Kidney (tissue), 14 donors: ENCODE data around the gene ADGRF3. TPM values are rescaled to one million over a fixed set of nuclear protein-coding genes. Genes with fewer than 3 reads are reported as not detected.

Source experiments
- DNase-seq, 5 donors: peaks; one replicate each; pipeline ENCODE4 v3.0.0-alpha.2; 2013 to 2020
- FAIRE-seq: peaks from 2 replicates; lab custom pipeline; 2012; peaks lifted over from hg19 to GRCh38; lab: Jason Lieb, UNC
- H3K27ac ChIP-seq, 2 donors: one replicate each; pipeline ENCODE4 v1.7.0; 2013; ENCODE audit warnings: low read depth in 2 of 2, low read length in 2 of 2, inconsistent platforms in 1 of 2
- H3K27me3 ChIP-seq: one replicate; pipeline ENCODE4 v1.7.1; 2013; ENCODE audit warnings: low read length, inconsistent platforms; ENCODE audit not compliant: control insufficient read depth, insufficient read depth
- H3K36me3 ChIP-seq, 3 donors: one replicate each; pipeline versions ENCODE4 v1.7.0 to v1.7.1; 2013; ENCODE audit warnings: low read length in 3 of 3, control low read depth in 1 of 3, inconsistent platforms in 1 of 3; ENCODE audit not compliant: insufficient read depth in 3 of 3, control insufficient read depth in 2 of 3
- H3K4me1 ChIP-seq, 3 donors: one replicate each; pipeline versions ENCODE4 v1.7.0 to v1.7.1; 2013; ENCODE audit warnings: low read length in 3 of 3, inconsistent platforms in 1 of 3, low read depth in 1 of 3; ENCODE audit not compliant: control insufficient read depth in 2 of 3, insufficient read depth in 2 of 3
- H3K4me3 ChIP-seq, 3 donors: one replicate each; pipeline versions ENCODE4 v1.7.0 to v1.8.1; 2013; ENCODE audit warnings: low read length in 3 of 3, control low read depth in 1 of 3, inconsistent platforms in 1 of 3
- H3K9ac ChIP-seq, 3 donors: one replicate each; pipeline versions ENCODE4 v1.7.0 to v1.7.1; 2013; ENCODE audit warnings: low read length in 3 of 3, control low read depth in 1 of 3, inconsistent platforms in 1 of 3
- H3K9me3 ChIP-seq, 3 donors: one replicate each; pipeline versions ENCODE4 v1.7.0 to v1.7.1; 2013; ENCODE audit warnings: low read length in 3 of 3, control low read depth in 1 of 3, inconsistent platforms in 1 of 3; ENCODE audit not compliant: control insufficient read depth in 2 of 3, insufficient read depth in 1 of 3
- CTCF ChIP-seq: IDR thresholded peaks from 3 replicates; pipeline ENCODE4 v1.5.1; 2012; ENCODE audit warnings: mild to moderate bottlenecking, moderate library complexity, borderline replicate concordance; ENCODE audit not compliant: insufficient read depth; ENCODE audit errors: extremely low read depth
- intact Hi-C: fragments of 100-400 bp; cut with DNase I; formaldehyde crosslinking; loops from one replicate; pipeline ENCODE4 v1.11.1; 2022
- polyA plus RNA-seq: library from polyadenylated mRNA; stranded (reverse); fragments of 350-450 nt; fragmentation: Illumina TruSeq; extraction: RNeasy Lipid Tissue Mini Kit (QIAGEN cat#74804); gene quantifications from one replicate; pipeline ENCODE4 v1.2.3, GENCODE V29; 2014; ENCODE audit warnings: low read depth, low replicate concordance; ENCODE audit not compliant: insufficient read depth
- total RNA-seq: library from RNA; stranded (reverse); fragmentation: NEBNext Ultra II Directional; extraction: Animal tissue kit (Norgen Biotek cat#: 25700); gene quantifications from one replicate; pipeline ENCODE4 v1.2.1, GENCODE V29; 2021
- donor health status: control.
- donor health status: control.
- donor health status: control.
- donor health status: control.
- donor health status: control.
- donor health status: DM: yes; HTN: yes; CAD: no.
- donor health status: Normal renal cell carcinoma (clear cell type).

The ADGRF3 gene
- total and polyA plus RNA-seq, 2 donors from 2014 or later = 0.94 to 1.8 TPM

DNA sequence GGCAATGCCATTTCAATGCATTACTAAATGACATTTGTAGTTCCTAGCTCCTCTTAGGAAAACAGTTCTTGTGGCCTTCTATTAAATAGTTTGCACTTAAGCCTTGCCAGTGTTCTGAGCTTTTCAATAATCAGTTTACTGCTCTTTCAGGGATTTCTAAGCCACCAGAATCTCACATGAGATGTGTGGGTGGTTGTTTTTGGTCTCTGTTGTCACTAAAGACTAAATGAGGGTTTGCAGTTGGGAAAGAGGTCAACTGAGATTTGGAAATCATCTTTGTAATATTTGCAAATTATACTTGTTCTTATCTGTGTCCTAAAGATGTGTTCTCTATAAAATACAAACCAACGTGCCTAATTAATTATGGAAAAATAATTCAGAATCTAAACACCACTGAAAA, 56.6 kb downstream of the ADGRF3 start:
- Histone ChIP-seq H3K4me1 (no peaks in the 10 kb centered on the region), H3K36me3 (peaks cover 2 to 14% (median 8%) of the 10 kb centered on the region in 3 donors), H3K4me3 (no peak overlapping the region), H3K27ac (no peak overlapping the region), H3K9me3 (no peaks in the 10 kb centered on the region), H3K27me3 (no peaks in the 10 kb centered on the region), H3K9ac (no peak overlapping the region)
- intact Hi-C loops = no loop called here
- DNase-seq = no peak
- TF ChIP-seq CTCF = no peak
- no peak for FAIRE-seq

GRCh38 chr2:26285931-26286330, 60.7 kb downstream of the ADGRF3 start:
- H3K27ac ChIP-seq = no peak overlapping the region
- no peak for DNase-seq
- H3K4me3 ChIP-seq = no peak overlapping the region
- H3K36me3 ChIP-seq = peaks cover 2 to 37% (median 12%) of the 10 kb centered on the region in 3 donors
- H3K9me3 ChIP-seq = no peaks in the 10 kb centered on the region
- intact Hi-C loops = no loop called here
- H3K27me3 ChIP-seq = no peaks in the 10 kb centered on the region
- no peak for TF ChIP-seq CTCF
- H3K4me1 ChIP-seq = no peaks in the 10 kb centered on the region
- FAIRE-seq = peak; percentile 27
- no peak overlapping the region for H3K9ac ChIP-seq

GRCh38 chr2:26284132-26284531, 62.5 kb downstream of the ADGRF3 start:
- Histone ChIP-seq H3K9me3 (no peaks in the 10 kb centered on the region), H3K9ac (no peak overlapping the region), H3K4me3 (no peak overlapping the region), H3K4me1 (no peaks in the 10 kb centered on the region), H3K36me3 (peaks cover 2 to 50% (median 17%) of the 10 kb centered on the region in 3 donors), H3K27me3 (no peaks in the 10 kb centered on the region), H3K27ac (no peak overlapping the region)
- FAIRE-seq (no peak), DNase-seq (no peak)
- intact Hi-C loops = no loop called here
- no peak for TF ChIP-seq CTCF

DNA sequence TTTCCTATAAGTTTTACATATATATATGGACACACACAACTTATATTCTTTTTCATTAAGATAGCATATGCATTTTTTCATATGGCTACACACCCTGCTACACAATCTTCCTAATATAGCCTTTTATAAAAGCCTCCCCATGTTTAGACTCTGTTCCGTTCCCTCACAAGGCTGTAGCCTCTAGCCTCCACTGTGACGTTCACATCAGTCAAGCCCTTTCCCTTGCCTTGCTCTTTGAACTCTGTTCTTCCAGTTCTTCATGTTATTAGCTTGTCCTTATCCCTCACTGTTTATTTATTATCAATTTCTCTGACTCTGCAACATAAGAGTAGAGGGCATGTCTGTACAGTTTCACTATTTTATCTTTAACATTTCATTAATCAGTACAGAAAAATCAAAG, 63.0 kb downstream of the ADGRF3 start:
- no peak overlapping the region for H3K27ac ChIP-seq
- intact Hi-C loops = no loop called here
- H3K9ac ChIP-seq = no peak overlapping the region
- no peak overlapping the region for H3K4me3 ChIP-seq
- no peaks in the 10 kb centered on the region for H3K9me3 ChIP-seq
- H3K36me3 ChIP-seq = peaks cover 2 to 55% (median 22%) of the 10 kb centered on the region in 3 donors
- FAIRE-seq (no peak), DNase-seq (no peak)
- no peaks in the 10 kb centered on the region for H3K27me3 ChIP-seq
- no peak for TF ChIP-seq CTCF
- H3K4me1 ChIP-seq = no peaks in the 10 kb centered on the region
